Keratinocyte (primary cell): ENCODE results near the gene NAPB. TPM values are rescaled to one million over a fixed set of nuclear protein-coding genes. Genes with fewer than 3 reads are reported as not detected.

ENCODE experiments used
- DNase-seq: peaks from one replicate; pipeline ENCODE4 v3.0.0-alpha.2; 2011; ENCODE audit warnings: low read depth, missing footprints, low spot score
- FAIRE-seq: peaks from 2 replicates; lab custom pipeline; 2011; peaks lifted over from hg19 to GRCh38; lab: Jason Lieb, UNC
- H2AFZ ChIP-seq: 2 replicates; pipeline ENCODE4 v1.6.0; 2012; ENCODE audit warnings: low read length, control low read depth, inconsistent platforms; ENCODE audit not compliant: control insufficient read depth
- H3K27ac ChIP-seq: 2 replicates; pipeline ENCODE4 v1.5.1; 2011; ENCODE audit warnings: low read length; ENCODE audit not compliant: control insufficient read depth, insufficient read depth
- H3K27me3 ChIP-seq: 3 replicates; pipeline ENCODE4 v1.6.0; 2011; ENCODE audit warnings: low read length; ENCODE audit not compliant: control insufficient read depth, insufficient read depth; ENCODE audit errors: extremely low read depth
- H3K36me3 ChIP-seq, 2 experiments: 2 replicates in 1 of 2; 3 replicates in 1 of 2; pipeline ENCODE4 v1.5.1; 2011; ENCODE audit warnings: low read length in 2 of 2, mild to moderate bottlenecking in 1 of 2; ENCODE audit not compliant: control insufficient read depth in 2 of 2, insufficient read depth in 2 of 2; ENCODE audit errors: extremely low read depth in 1 of 2
- H3K4me1 ChIP-seq: 3 replicates; pipeline ENCODE4 v1.5.1; 2011; ENCODE audit warnings: low read length; ENCODE audit not compliant: control insufficient read depth, insufficient read depth; ENCODE audit errors: extremely low read depth
- H3K4me2 ChIP-seq: 3 replicates; pipeline ENCODE4 v1.6.0; 2011; ENCODE audit warnings: low read depth, low read length; ENCODE audit not compliant: control insufficient read depth, insufficient read depth; ENCODE audit errors: extremely low read depth
- H3K4me3 ChIP-seq, 3 experiments: fragments of 200-600 bp in 1 of 3; sonication (generic) in 1 of 3; 2 replicates in 2 of 3; 3 replicates in 1 of 3; pipeline ENCODE4 v1.5.1; 2011 to 2016; ENCODE audit warnings: low read length in 3 of 3, mild to moderate bottlenecking in 3 of 3, control low read depth in 2 of 3, inconsistent platforms in 1 of 3, low read depth in 1 of 3, mixed read lengths in 1 of 3, mixed run types in 1 of 3, moderate library complexity in 1 of 3; ENCODE audit not compliant: control insufficient read depth in 2 of 3, insufficient read depth in 2 of 3; ENCODE audit errors: extremely low read depth in 1 of 3
- H3K79me2 ChIP-seq: 2 replicates; pipeline ENCODE4 v1.6.0; 2012; ENCODE audit warnings: low read length; ENCODE audit not compliant: control insufficient read depth, insufficient read depth
- H3K9ac ChIP-seq: 3 replicates; pipeline ENCODE4 v1.6.0; 2011; ENCODE audit warnings: low read length; ENCODE audit not compliant: control insufficient read depth, insufficient read depth; ENCODE audit errors: extremely low read depth
- H3K9me1 ChIP-seq: 3 replicates; pipeline ENCODE4 v1.6.0; 2011; ENCODE audit warnings: low read length; ENCODE audit not compliant: control insufficient read depth, insufficient read depth; ENCODE audit errors: extremely low read depth
- H3K9me3 ChIP-seq: 2 replicates; pipeline ENCODE4 v1.5.1; 2012; ENCODE audit warnings: low read depth, low read length; ENCODE audit not compliant: control insufficient read depth
- H4K20me1 ChIP-seq: 3 replicates; pipeline ENCODE4 v1.6.0; 2011; ENCODE audit warnings: low read length; ENCODE audit not compliant: control insufficient read depth, insufficient read depth; ENCODE audit errors: extremely low read depth
- EZH2 ChIP-seq: IDR thresholded peaks from one replicate; pipeline ENCODE4 v1.6.1; 2012; ENCODE audit warnings: inconsistent platforms, mild to moderate bottlenecking, low read length, moderate library complexity
- dilution Hi-C: fragments of 300-500 bp; cut with MboI; formaldehyde crosslinking; loops from one replicate; pipeline ENCODE4 v1.7.0; 2020; ENCODE audit warnings: low sequenced_read_pairs; ENCODE audit not compliant: extremely low pct_ligation_motif_present
- polyA plus RNA-seq, 5 experiments: library from polyadenylated mRNA; depleted of rRNA in 3 of 5; stranded (reverse) in 3 of 5; stranded (forward) in 1 of 5; unstranded in 1 of 5; fragments of >200 nt; gene quantifications; 1 replicate in 1 of 5; 2 replicates in 3 of 5; 3 replicates in 1 of 5; pipeline versions ENCODE4 v1.2.1 to v1.2.3, GENCODE V29; 2011 to 2012; ENCODE audit warnings: missing spikeins in 2 of 5, low read depth in 1 of 5, low replicate concordance in 1 of 5
- TF ChIP-seq, protein P1 (sequence below), 3 experiments: IDR thresholded peaks in 1 of 3; conservative IDR thresholded peaks in 1 of 3; optimal IDR thresholded peaks in 1 of 3; 2 replicates in 2 of 3; 3 replicates in 1 of 3; pipeline versions ENCODE3 to v1.5.1; 2011; ENCODE audit warnings: low read length in 3 of 3, mild to moderate bottlenecking in 3 of 3, moderate library complexity in 2 of 3, control low read depth in 1 of 3, inconsistent platforms in 1 of 3; ENCODE audit not compliant: insufficient read depth in 2 of 3; ENCODE audit errors: extremely low read depth in 1 of 3

NAPB gene
- polyA plus RNA-seq, 1 donor (not counting 4 experiments of a cell fraction or from before 2014, with no cell fraction given) = 11.6 TPM

DNA sequence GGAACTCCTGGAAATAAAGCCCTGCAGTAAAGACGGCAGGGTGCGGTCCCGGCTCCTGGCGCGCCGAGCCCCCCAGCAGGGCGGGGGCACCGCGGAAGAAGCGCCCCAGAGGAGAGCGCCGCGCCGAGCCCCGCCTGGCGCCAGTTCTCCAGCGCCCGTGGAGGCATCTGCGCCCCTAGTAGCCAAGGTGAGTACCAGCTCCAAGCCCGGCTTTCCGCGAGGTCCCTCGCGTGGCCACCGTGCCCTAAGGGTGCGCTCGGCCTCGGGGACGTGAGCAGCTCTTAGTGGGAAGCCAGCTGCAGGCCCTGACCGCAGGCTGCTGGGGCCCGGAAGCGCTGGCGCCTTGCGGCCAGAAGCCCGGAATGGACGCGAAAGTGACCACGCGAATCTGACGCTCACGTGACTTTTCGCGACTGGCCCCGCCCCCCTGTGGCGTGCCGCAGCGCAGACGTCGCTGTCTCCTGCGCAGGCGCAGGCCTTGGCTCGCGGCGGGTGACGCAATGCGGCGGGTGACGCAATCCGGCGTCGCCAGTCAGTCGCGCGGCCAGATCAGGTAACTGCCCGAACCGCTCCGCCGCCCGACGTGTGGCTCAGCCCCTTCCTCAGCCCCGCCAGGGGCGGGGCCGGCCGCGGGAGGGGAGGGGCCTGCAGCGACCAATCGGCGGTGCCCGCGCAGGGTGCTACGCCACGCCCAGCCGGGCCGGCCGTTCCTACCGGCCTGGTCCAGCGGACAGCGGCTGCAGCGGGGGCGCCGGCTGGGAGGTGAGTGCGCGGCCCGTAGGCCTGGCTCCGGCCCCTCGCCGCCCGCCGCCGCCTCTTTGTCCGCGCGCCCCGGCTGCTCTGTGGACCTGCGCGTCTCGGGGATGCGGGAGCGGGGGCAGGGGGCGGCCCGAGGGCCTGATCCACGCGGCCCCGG is 59.6 kb downstream of the NAPB start, which contains the start of gene GZF1:
Gene GZF1 (plus strand): TSS at position 707 of the 916 bp plus-strand sequence. CDS start 2,202 bp downstream, outside the sequence.
- peak within 1 kb of the TSS; percentile 92 for H3K4me2 ChIP-seq
- FAIRE-seq (no peak), DNase-seq (peak; percentile 92)
- H3K79me2 ChIP-seq = peaks cover 44% of the 10 kb centered on the region
- peak within 1 kb of the TSS; percentile 83 to 87 (median 86) for H3K4me3 ChIP-seq
- peaks cover 4 to 17% of the 10 kb centered on the region in 2 experiments for H3K36me3 ChIP-seq
- H3K4me1 ChIP-seq = peaks cover 30% of the 10 kb centered on the region
- dilution Hi-C loops = no loop called here
- no peaks in the 10 kb centered on the region for H3K9me3 ChIP-seq
- TF ChIP-seq EZH2 = no peak
- TF ChIP-seq, protein P1, sequence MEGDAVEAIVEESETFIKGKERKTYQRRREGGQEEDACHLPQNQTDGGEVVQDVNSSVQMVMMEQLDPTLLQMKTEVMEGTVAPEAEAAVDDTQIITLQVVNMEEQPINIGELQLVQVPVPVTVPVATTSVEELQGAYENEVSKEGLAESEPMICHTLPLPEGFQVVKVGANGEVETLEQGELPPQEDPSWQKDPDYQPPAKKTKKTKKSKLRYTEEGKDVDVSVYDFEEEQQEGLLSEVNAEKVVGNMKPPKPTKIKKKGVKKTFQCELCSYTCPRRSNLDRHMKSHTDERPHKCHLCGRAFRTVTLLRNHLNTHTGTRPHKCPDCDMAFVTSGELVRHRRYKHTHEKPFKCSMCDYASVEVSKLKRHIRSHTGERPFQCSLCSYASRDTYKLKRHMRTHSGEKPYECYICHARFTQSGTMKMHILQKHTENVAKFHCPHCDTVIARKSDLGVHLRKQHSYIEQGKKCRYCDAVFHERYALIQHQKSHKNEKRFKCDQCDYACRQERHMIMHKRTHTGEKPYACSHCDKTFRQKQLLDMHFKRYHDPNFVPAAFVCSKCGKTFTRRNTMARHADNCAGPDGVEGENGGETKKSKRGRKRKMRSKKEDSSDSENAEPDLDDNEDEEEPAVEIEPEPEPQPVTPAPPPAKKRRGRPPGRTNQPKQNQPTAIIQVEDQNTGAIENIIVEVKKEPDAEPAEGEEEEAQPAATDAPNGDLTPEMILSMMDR (optimal IDR thresholded peaks at IDR 0.05 in 1 of 3, IDR thresholded peaks at IDR 0.05 in 1 of 3, conservative IDR thresholded peaks at IDR 0.05 in 1 of 3; ENCODE audit: extremely low read depth in 1 of 3, insufficient read depth in 2 of 3, low read length in 3 of 3) = peak in 1 of 3 experiments; percentile 2
- H3K9ac ChIP-seq = peak within 1 kb of the TSS; percentile 96
- H3K9me1 ChIP-seq = no peaks in the 10 kb centered on the region
- H3K27me3 ChIP-seq = no peaks in the 10 kb centered on the region
- peak within 1 kb of the TSS; percentile 86 for H2AFZ ChIP-seq
- peak within 1 kb of the TSS; percentile 84 for H3K27ac ChIP-seq
- peaks cover 8% of the 10 kb centered on the region for H4K20me1 ChIP-seq

DNA sequence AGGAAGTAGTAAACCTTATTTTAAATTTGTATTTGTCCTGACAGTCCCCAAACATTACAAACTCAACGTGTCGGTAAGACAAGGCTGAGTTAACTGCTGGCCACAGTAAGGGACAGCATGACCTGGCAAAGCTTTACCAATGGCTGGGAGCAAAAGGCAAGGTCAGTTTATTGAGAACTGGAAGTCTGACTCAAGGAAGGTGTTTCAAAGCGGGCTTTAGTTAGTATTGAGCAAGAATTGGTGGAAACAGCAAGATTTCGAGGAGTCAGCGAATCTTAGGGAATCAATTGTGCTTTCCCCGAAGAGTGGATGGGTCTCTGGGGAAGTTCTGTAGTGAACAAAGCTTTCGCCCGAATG is 60.2 kb downstream of the NAPB start:
- no peaks in the 10 kb centered on the region for H3K9me3 ChIP-seq
- FAIRE-seq (no peak), DNase-seq (no peak)
- no peaks in the 10 kb centered on the region for H3K27me3 ChIP-seq
- peak overlapping the region; percentile 96 for H3K9ac ChIP-seq
- no peaks in the 10 kb centered on the region for H3K9me1 ChIP-seq
- H3K36me3 ChIP-seq = peaks cover 4 to 14% of the 10 kb centered on the region in 2 experiments
- peak overlapping the region; percentile 84 for H3K27ac ChIP-seq
- H3K4me2 ChIP-seq = peak overlapping the region; percentile 87
- peaks cover 5% of the 10 kb centered on the region for H4K20me1 ChIP-seq
- H2AFZ ChIP-seq = peak overlapping the region; percentile 86
- peak overlapping the region; percentile 76 to 83 (median 78) for H3K4me3 ChIP-seq
- TF ChIP-seq, protein P1 (optimal IDR thresholded peaks at IDR 0.05 in 1 of 3, IDR thresholded peaks at IDR 0.05 in 1 of 3, conservative IDR thresholded peaks at IDR 0.05 in 1 of 3; ENCODE audit: extremely low read depth in 1 of 3, insufficient read depth in 2 of 3, low read length in 3 of 3) = no peak
- TF ChIP-seq EZH2 = no peak
- dilution Hi-C loops = no loop called here
- peaks cover 39% of the 10 kb centered on the region for H3K79me2 ChIP-seq
- peaks cover 26% of the 10 kb centered on the region for H3K4me1 ChIP-seq
